GM19099 (cell line): ENCODE data around the gene S100A7A.

ENCODE experiments used
- POLR2A ChIP-seq: IDR thresholded peaks from 3 replicates; pipeline ENCODE4 v1.6.1; 2011; ENCODE audit warnings: low read depth; ENCODE audit not compliant: insufficient read length; ENCODE audit errors: extremely low read depth

The S100A7A gene

GRCh38 chr1:153470707-153471106 is 54.4 kb downstream of the S100A7A start:
- TF ChIP-seq POLR2A = no peak
